Measurements from ENCODE around the gene LARP4B. TPM values are rescaled to one million over a fixed set of nuclear protein-coding genes. Genes with fewer than 3 reads are reported as not detected.
A peak's percentile ranks its signal among the peaks of the same experiment; 100 is the strongest.

LARP4B gene
- 100 to 1,000 TPM in 1 of 2 experiments, 10 to 100 TPM in 1; 86.1 to 101 TPM for total RNA-seq

- Mint-ChIP-seq H3K9me3 (no peaks in the 10 kb centered on the region), H3K4me3 (peak within 1 kb of the TSS; percentile 92), H3K4me1 (peaks cover 40% of the 10 kb centered on the region), H3K36me3 (ENCODE audit: low read depth) (peaks cover 11% of the 10 kb centered on the region), H3K27ac (peak within 1 kb of the TSS; percentile 95), H3K27me3 (no peaks in the 10 kb centered on the region)
- DNase-seq, result peak; percentile 95
- POLR2A ChIA-PET, result interaction anchor here (0.6 kb wide), 2 partner anchors 61 to 112 kb away, joined by 3 to 4 read pairs; no protein-coding TSS in a partner anchor
- CTCF ChIA-PET, result interaction anchor here (0.9 to 1.0 kb wide), 2 partner anchors 125 to 179 kb away, joined by 3 read pairs; partner anchors contain the start of gene WDR37
Measured at GRCh38 chr10:931326-932318, at the start of gene LARP4B. TSS of gene LARP4B (minus strand) at chr10:931705. CDS start at chr10:885721, 45,984 bp downstream.

- H3K4me1 Mint-ChIP-seq, result no peaks in the 10 kb centered on the region
- ChIA-PET CTCF (interaction anchor here (1.3 kb wide), 1 partner anchor 10 kb away, joined by 5 read pairs; no protein-coding TSS in a partner anchor), POLR2A (no interaction called here)
- no peaks in the 10 kb centered on the region for H3K27me3 Mint-ChIP-seq
- H3K36me3 Mint-ChIP-seq (ENCODE audit: low read depth), result peaks cover 21% of the 10 kb centered on the region
- no peak overlapping the region for H3K27ac Mint-ChIP-seq
- DNase-seq, result no peak
- peaks cover 21% of the 10 kb centered on the region for H3K9me3 Mint-ChIP-seq
- no peak overlapping the region for H3K4me3 Mint-ChIP-seq
Measured at GRCh38 chr10:980468-981093, 49.1 kb upstream of the LARP4B start.

- Mint-ChIP-seq H3K4me3 (no peak overlapping the region), H3K27me3 (no peaks in the 10 kb centered on the region), H3K4me1 (no peaks in the 10 kb centered on the region), H3K36me3 (ENCODE audit: low read depth) (peaks cover 21% of the 10 kb centered on the region), H3K9me3 (peaks cover 21% of the 10 kb centered on the region), H3K27ac (no peak overlapping the region)
- CTCF ChIA-PET, result no interaction called here
- no peak for DNase-seq
- POLR2A ChIA-PET, result no interaction called here
Measured at GRCh38 chr10:978826-979421, 47.4 kb upstream of the LARP4B start.

- H3K9me3 Mint-ChIP-seq, result peaks cover 21% of the 10 kb centered on the region
- POLR2A ChIA-PET, result no interaction called here
- CTCF ChIA-PET, result no interaction called here
- H3K36me3 Mint-ChIP-seq (ENCODE audit: low read depth), result peaks cover 21% of the 10 kb centered on the region
- H3K27me3 Mint-ChIP-seq, result no peaks in the 10 kb centered on the region
- no peak overlapping the region for H3K27ac Mint-ChIP-seq
- no peak for DNase-seq
- H3K4me1 Mint-ChIP-seq, result no peaks in the 10 kb centered on the region
- H3K4me3 Mint-ChIP-seq, result no peak overlapping the region
Measured at GRCh38 chr10:976316-976715, 44.8 kb upstream of the LARP4B start.

- H3K4me3 Mint-ChIP-seq, result no peak overlapping the region
- peaks cover 10% of the 10 kb centered on the region for H3K27me3 Mint-ChIP-seq
- peaks cover 14% of the 10 kb centered on the region for H3K36me3 Mint-ChIP-seq (ENCODE audit: low read depth)
- no peaks in the 10 kb centered on the region for H3K4me1 Mint-ChIP-seq
- no peak for DNase-seq
- ChIA-PET CTCF (interaction anchor here (1.3 kb wide), 1 partner anchor 11 kb away, joined by 3 read pairs; no protein-coding TSS in a partner anchor), POLR2A (no interaction called here)
- H3K27ac Mint-ChIP-seq, result no peak overlapping the region
- peaks cover 15% of the 10 kb centered on the region for H3K9me3 Mint-ChIP-seq
Measured at GRCh38 chr10:974785-975074, 43.2 kb upstream of the LARP4B start.

- Mint-ChIP-seq H3K27me3 (peaks cover 13% of the 10 kb centered on the region), H3K9me3 (peaks cover 15% of the 10 kb centered on the region), H3K27ac (no peak overlapping the region), H3K4me3 (no peak overlapping the region), H3K36me3 (ENCODE audit: low read depth) (peaks cover 13% of the 10 kb centered on the region), H3K4me1 (no peaks in the 10 kb centered on the region)
- no peak for DNase-seq
- ChIA-PET CTCF (interaction anchor here (1.3 kb wide), 1 partner anchor 11 kb away, joined by 3 read pairs; no protein-coding TSS in a partner anchor), POLR2A (no interaction called here)
Measured at GRCh38 chr10:974038-974784, 42.7 kb upstream of the LARP4B start.

- ChIA-PET POLR2A (no interaction called here), CTCF (no interaction called here)
- Mint-ChIP-seq H3K4me3 (no peak overlapping the region), H3K27ac (no peak overlapping the region), H3K9me3 (peaks cover 5% of the 10 kb centered on the region), H3K27me3 (peaks cover 22% of the 10 kb centered on the region), H3K36me3 (ENCODE audit: low read depth) (peaks cover 6% of the 10 kb centered on the region), H3K4me1 (peaks cover 2% of the 10 kb centered on the region)
- no peak for DNase-seq
Measured at GRCh38 chr10:972763-973162, 41.3 kb upstream of the LARP4B start.

- ChIA-PET POLR2A (no interaction called here), CTCF (interaction anchor here (1.5 kb wide), 1 partner anchor 9 kb away, joined by 5 read pairs; no protein-coding TSS in a partner anchor)
- peaks cover 4% of the 10 kb centered on the region for H3K9me3 Mint-ChIP-seq
- H3K4me1 Mint-ChIP-seq, result peaks cover 9% of the 10 kb centered on the region
- DNase-seq, result no peak
- peaks cover 22% of the 10 kb centered on the region for H3K27me3 Mint-ChIP-seq
- H3K36me3 Mint-ChIP-seq (ENCODE audit: low read depth), result peaks cover 4% of the 10 kb centered on the region
- no peak overlapping the region for H3K27ac Mint-ChIP-seq
- no peak overlapping the region for H3K4me3 Mint-ChIP-seq
Measured at GRCh38 chr10:971613-972012, 40.1 kb upstream of the LARP4B start.

GRCh38 chr10:971150-971542 is 39.6 kb upstream of the LARP4B start:
- ChIA-PET POLR2A (no interaction called here), CTCF (interaction anchor here (1.5 kb wide), 1 partner anchor 9 kb away, joined by 5 read pairs; no protein-coding TSS in a partner anchor)
- H3K9me3 Mint-ChIP-seq, result peaks cover 2% of the 10 kb centered on the region

GRCh38 chr10:970311-971149 is 39.0 kb upstream of the LARP4B start:
- ChIA-PET CTCF (interaction anchor here (1.5 kb wide), 1 partner anchor 10 kb away, joined by 5 read pairs; no protein-coding TSS in a partner anchor), POLR2A (no interaction called here)
- H3K4me3 Mint-ChIP-seq, result no peak overlapping the region
- H3K4me1 Mint-ChIP-seq, result peaks cover 13% of the 10 kb centered on the region
- no peak for DNase-seq
- no peaks in the 10 kb centered on the region for H3K36me3 Mint-ChIP-seq (ENCODE audit: low read depth)
- H3K27me3 Mint-ChIP-seq, result peaks cover 22% of the 10 kb centered on the region
- H3K27ac Mint-ChIP-seq, result no peak overlapping the region
- H3K9me3 Mint-ChIP-seq, result peaks cover 2% of the 10 kb centered on the region

More at GRCh38 chr10:971150-971542, 39.6 kb upstream of the LARP4B start:
- Mint-ChIP-seq H3K27me3 (peaks cover 22% of the 10 kb centered on the region), H3K27ac (no peak overlapping the region), H3K36me3 (ENCODE audit: low read depth) (no peaks in the 10 kb centered on the region), H3K4me1 (peaks cover 11% of the 10 kb centered on the region), H3K4me3 (no peak overlapping the region)
- no peak for DNase-seq

- Mint-ChIP-seq H3K36me3 (ENCODE audit: low read depth) (no peaks in the 10 kb centered on the region), H3K27ac (no peak overlapping the region), H3K9me3 (peaks cover 2% of the 10 kb centered on the region), H3K4me1 (peaks cover 13% of the 10 kb centered on the region), H3K27me3 (peaks cover 22% of the 10 kb centered on the region), H3K4me3 (no peak overlapping the region)
- CTCF ChIA-PET, result interaction anchor here (1.9 kb wide), 1 partner anchor 16 kb away, joined by 6 read pairs; no protein-coding TSS in a partner anchor
- POLR2A ChIA-PET, result no interaction called here
- no peak for DNase-seq
Measured at GRCh38 chr10:969473-970150, 38.1 kb upstream of the LARP4B start.
